ENCODE results near the gene IQCH. TPM values are rescaled to one million over a fixed set of nuclear protein-coding genes. Genes with fewer than 3 reads are reported as not detected.
A peak's percentile ranks its signal among the peaks of the same experiment; 100 is the strongest.

The IQCH gene
- total and polyA plus RNA-seq, 2 donors (not counting 1 experiment from before 2014, with no cell fraction given): 1.7 to 5.0 TPM

GRCh38 chr15:67385971-67386370 is 131.4 kb downstream of the IQCH start:
- Histone ChIP-seq H3K4me2 (ENCODE audit: extremely low read depth, insufficient read depth, low read length) (no peak overlapping the region), H2AFZ (ENCODE audit: low read length) (no peak overlapping the region), H3K4me3 (replicated peaks in 1 of 4; ENCODE audit: control extremely low read depth in 1 of 4, insufficient read depth in 1 of 4, low read depth in 3 of 4, low read length in 4 of 4) (no peak overlapping the region), H4K20me1 (ENCODE audit: control insufficient read depth, extremely low read depth, insufficient read depth, low read length) (no peaks in the 10 kb centered on the region), H3K27ac (ENCODE audit: insufficient read depth, low read length) (no peak overlapping the region), H3K9me3 (ENCODE audit: control insufficient read depth, insufficient read depth, low read depth, low read length) (no peaks in the 10 kb centered on the region), H3K79me2 (ENCODE audit: control insufficient read depth, insufficient read depth, low read length) (no peaks in the 10 kb centered on the region), H3K36me3 (ENCODE audit: control insufficient read depth, insufficient read depth, low read length) (no peaks in the 10 kb centered on the region), H3K9ac (ENCODE audit: insufficient read depth, low read length) (no peak overlapping the region), H3K27me3 (ENCODE audit: control insufficient read depth, insufficient read depth, low read length) (no peaks in the 10 kb centered on the region), H3K4me1 (ENCODE audit: control insufficient read depth, extremely low read depth, insufficient read depth, low read length) (no peaks in the 10 kb centered on the region)
- TF ChIP-seq CTCF (conservative IDR thresholded peaks at IDR 0.05 in 1 of 2, IDR thresholded peaks at IDR 0.05 in 1 of 2; ENCODE audit: low read depth in 1 of 2, low read length in 2 of 2): peak in 1 of 2 donors; percentile 37
- no peak for TF ChIP-seq EZH2 (IDR thresholded peaks at IDR 0.05; ENCODE audit: low read length, missing control alignments)
- peak in 1 of 2 donors; percentile 18 for DNase-seq (ENCODE audit: low read depth in 2 of 2)

- Histone ChIP-seq H3K4me3 (replicated peaks in 1 of 4; ENCODE audit: control extremely low read depth in 1 of 4, insufficient read depth in 1 of 4, low read depth in 3 of 4, low read length in 4 of 4) (no peak overlapping the region), H3K79me2 (ENCODE audit: control insufficient read depth, insufficient read depth, low read length) (no peaks in the 10 kb centered on the region), H3K9ac (ENCODE audit: insufficient read depth, low read length) (no peak overlapping the region), H3K27ac (ENCODE audit: insufficient read depth, low read length) (no peak overlapping the region), H4K20me1 (ENCODE audit: control insufficient read depth, extremely low read depth, insufficient read depth, low read length) (no peaks in the 10 kb centered on the region), H3K36me3 (ENCODE audit: control insufficient read depth, insufficient read depth, low read length) (no peaks in the 10 kb centered on the region), H3K9me3 (ENCODE audit: control insufficient read depth, insufficient read depth, low read depth, low read length) (no peaks in the 10 kb centered on the region), H3K4me2 (ENCODE audit: extremely low read depth, insufficient read depth, low read length) (no peak overlapping the region), H2AFZ (ENCODE audit: low read length) (no peak overlapping the region), H3K4me1 (ENCODE audit: control insufficient read depth, extremely low read depth, insufficient read depth, low read length) (no peaks in the 10 kb centered on the region), H3K27me3 (ENCODE audit: control insufficient read depth, insufficient read depth, low read length) (no peaks in the 10 kb centered on the region)
- DNase-seq (ENCODE audit: low read depth in 2 of 2): no peak
- TF ChIP-seq CTCF (conservative IDR thresholded peaks at IDR 0.05 in 1 of 2, IDR thresholded peaks at IDR 0.05 in 1 of 2; ENCODE audit: low read depth in 1 of 2, low read length in 2 of 2) (no peak), EZH2 (IDR thresholded peaks at IDR 0.05; ENCODE audit: low read length, missing control alignments) (no peak)
These were observed 132.4 kb downstream of the IQCH start for GRCh38 chr15:67386947-67387346.

GRCh38 chr15:67389975-67390374 is 135.4 kb downstream of the IQCH start:
- DNase-seq (ENCODE audit: low read depth in 2 of 2): no peak
- H4K20me1 ChIP-seq (ENCODE audit: control insufficient read depth, extremely low read depth, insufficient read depth, low read length): no peaks in the 10 kb centered on the region

More at GRCh38 chr15:67389975-67390374, 135.4 kb downstream of the IQCH start:
- no peaks in the 10 kb centered on the region for H3K9me3 ChIP-seq (ENCODE audit: control insufficient read depth, insufficient read depth, low read depth, low read length)
- no peak overlapping the region for H3K27ac ChIP-seq (ENCODE audit: insufficient read depth, low read length)
- TF ChIP-seq EZH2 (IDR thresholded peaks at IDR 0.05; ENCODE audit: low read length, missing control alignments) (no peak), CTCF (conservative IDR thresholded peaks at IDR 0.05 in 1 of 2, IDR thresholded peaks at IDR 0.05 in 1 of 2; ENCODE audit: low read depth in 1 of 2, low read length in 2 of 2) (no peak)
- H3K4me1 ChIP-seq (ENCODE audit: control insufficient read depth, extremely low read depth, insufficient read depth, low read length): no peaks in the 10 kb centered on the region
- no peak overlapping the region for H3K9ac ChIP-seq (ENCODE audit: insufficient read depth, low read length)
- H3K36me3 ChIP-seq (ENCODE audit: control insufficient read depth, insufficient read depth, low read length): no peaks in the 10 kb centered on the region
- H3K79me2 ChIP-seq (ENCODE audit: control insufficient read depth, insufficient read depth, low read length): no peaks in the 10 kb centered on the region
- no peak overlapping the region for H3K4me2 ChIP-seq (ENCODE audit: extremely low read depth, insufficient read depth, low read length)
- H3K4me3 ChIP-seq (replicated peaks in 1 of 4; ENCODE audit: control extremely low read depth in 1 of 4, insufficient read depth in 1 of 4, low read depth in 3 of 4, low read length in 4 of 4): no peak overlapping the region
- H3K27me3 ChIP-seq (ENCODE audit: control insufficient read depth, insufficient read depth, low read length): no peaks in the 10 kb centered on the region
- no peak overlapping the region for H2AFZ ChIP-seq (ENCODE audit: low read length)
